Smooth muscle cell of trachea (primary cell): ENCODE measurements around the gene HOXA11. TPM values are rescaled to one million over a fixed set of nuclear protein-coding genes. Genes with fewer than 3 reads are reported as not detected.

Experiments
- total RNA-seq: library from RNA; depleted of rRNA; stranded (reverse); fragments of >200 nt; gene quantifications from 2 replicates; pipeline ENCODE4 v1.2.1, GENCODE V29; 2014

The HOXA11 gene
- under 0.01 TPM in 1 of 2 replicates, not detected in the other for total RNA-seq

DNA sequence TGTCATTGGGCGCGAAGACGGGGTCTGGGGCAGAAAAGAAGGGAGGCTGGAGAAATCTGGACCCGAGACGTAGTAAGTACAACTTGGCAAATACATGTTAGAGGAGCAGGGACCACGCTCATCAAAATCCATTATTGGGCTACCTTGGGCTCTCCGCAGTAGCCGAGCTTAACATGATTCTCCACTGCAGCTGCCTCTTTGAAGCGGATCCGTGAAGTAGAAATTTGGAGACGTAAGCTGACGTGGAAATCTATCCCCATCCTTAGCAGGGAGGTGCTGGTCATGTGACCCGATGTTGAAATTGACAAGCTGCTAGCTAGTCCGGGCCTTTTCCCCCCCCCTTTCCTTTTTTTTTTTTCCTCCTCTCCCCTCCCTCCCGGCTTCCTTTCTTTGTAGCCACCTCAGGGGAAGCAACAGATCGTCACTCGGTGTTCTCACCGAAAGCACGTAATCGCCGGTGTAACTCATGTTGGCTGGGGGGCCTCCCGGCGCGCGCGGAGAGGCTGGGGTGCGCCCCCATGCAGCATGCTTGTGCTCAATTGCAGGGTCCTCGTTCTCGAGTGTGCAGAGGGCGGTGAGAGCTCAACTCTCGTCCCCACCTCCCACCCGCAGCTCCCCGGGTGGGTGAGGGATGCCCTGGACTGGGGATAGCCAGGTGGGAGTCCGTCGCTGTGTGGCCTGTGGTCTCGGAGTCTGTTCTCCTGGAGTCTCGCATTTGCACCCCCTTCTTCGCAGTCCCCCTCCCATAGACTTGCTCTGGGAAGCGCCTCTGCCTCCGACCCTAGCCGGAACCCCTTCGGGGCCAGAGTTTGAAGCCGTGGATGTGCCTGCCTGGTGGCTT is at the start of gene HOXA11:
Gene HOXA11 (minus strand): TSS at position 220 of the 841 bp plus-strand sequence. CDS start 88 bp downstream, at position 132.

DNA sequence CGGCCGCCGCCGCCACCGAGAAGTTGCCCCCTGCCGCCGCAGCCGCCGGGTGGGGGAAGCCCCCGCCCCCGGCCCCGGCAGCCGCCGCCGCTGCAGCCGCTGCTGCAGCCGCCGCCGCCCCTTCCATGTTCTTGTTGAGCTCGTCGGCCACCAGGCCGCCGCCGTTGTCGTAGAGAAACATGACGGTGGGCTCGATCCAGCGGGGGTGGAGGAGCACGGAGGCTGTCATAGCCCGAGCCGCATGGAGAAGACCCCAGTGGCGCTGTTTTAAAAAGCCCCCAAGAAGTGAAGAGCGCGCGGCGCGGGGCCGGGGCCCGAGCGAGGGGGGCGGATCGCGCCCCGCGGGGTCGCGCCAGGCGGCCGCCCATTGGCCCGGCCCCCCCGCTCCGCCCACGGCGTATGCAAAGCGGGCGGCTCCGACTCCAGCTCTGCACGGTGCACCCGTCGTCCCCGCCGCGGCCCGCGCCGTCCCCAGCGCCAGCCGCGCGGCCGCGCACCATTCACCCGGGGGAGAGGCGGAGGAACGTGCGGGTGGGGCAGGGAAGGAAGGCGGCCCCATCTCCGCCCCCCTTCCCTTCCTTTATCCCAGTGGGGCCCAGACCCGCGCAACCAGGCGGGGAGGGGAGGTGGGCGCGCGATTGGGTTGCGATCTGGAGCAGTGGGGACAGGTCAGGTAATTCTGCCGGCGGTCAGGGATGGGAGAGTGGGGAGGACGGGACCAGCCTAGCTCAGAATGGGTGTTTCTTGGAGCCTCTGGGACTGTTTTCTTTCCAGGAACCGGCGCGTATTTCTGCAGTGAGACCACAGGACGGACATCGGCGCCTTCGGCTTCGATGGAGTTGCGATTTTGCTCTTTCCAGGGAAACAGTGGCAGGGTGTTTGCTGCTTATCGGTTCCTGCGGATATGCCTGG is 15.1 kb upstream of the HOXA11 start, which contains the start of gene HOXA13:
Gene HOXA13 (minus strand): TSS at position 243 of the 912 bp plus-strand sequence. CDS start 14 bp downstream, at position 229.

DNA sequence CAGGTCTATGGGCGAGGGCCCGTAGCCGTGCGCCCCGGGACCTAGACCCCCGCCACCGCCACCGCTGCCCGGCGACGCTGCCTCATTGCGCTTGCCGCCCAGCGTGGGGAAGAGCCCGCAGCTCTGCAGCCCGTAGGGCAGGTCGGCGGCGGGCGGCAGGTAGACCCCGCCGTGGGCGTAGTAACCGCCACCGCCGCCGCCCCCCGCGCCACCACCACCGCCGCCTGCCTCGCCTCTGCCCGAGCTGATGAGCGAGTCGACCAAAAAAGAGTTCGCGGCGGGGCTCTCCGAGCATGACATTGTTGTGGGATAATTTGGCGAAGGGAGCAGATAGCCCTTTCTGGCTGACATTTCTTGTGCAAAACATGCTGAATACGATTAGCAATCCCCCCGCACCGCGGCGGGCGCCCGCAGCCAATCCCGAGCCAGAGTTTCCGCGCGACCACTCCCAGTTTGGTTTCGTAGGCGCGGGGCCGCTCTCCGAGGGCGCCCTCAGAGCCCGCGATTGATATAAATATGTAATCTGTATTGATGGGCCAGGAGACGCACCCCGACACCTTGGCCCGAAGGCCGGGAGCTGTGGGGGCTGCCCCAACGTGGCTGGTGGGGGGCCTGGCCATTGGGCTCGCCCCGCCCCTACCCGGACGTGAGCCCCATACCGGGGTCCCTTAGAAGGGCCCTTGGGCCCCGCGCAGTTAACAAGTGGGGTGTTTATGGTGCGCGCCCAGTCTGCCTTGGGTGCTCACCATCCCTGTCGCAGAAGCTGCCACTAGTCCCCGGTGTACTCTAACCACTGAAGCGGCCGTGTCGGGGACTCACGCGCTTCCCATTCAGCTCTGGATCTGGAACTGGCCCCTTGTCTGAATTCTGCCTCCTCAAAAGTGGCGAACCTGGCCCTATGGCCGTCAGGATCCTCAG is 10.8 kb downstream of the HOXA11 start, which contains the start of gene HOXA10:
Gene HOXA10 (minus strand): TSS at position 365 of the 918 bp plus-strand sequence. CDS start 14 bp downstream, at position 351.

DNA sequence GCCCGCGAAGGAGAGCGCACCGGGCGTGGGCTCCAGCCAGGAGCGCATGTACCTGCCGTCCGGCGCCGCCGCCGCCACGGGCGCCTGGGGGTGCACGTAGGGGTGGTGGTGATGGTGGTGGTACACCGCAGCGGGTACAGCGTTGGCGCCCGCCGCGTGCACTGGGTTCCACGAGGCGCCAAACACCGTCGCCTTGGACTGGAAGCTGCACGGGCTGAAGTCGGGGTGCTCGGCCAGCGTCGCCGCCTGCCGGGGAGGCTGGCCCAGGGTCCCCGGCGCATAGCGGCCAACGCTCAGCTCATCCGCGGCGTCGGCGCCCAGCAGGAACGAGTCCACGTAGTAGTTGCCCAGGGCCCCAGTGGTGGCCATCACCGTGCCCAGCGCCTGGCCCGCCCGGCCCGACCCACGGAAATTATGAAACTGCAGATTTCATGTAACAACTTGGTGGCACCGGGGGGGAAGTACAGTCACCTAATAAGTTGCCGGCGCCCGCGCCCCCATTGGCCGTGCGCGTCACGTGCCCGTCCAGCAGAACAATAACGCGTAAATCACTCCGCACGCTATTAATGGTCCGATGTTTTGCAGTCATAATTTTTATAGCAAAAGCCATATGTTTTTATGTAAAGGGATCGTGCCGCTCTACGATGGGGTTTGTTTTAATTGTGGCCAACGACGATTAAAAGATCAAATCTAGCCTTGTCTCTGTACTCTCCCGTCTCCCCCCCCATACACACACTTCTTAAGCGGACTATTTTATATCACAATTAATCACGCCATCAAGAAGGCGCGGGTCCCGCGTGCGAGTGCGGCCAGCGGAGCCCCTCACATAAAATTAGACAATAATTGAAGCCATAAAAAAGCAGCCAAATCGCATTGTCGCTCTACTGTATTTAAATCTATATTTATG is 19.7 kb downstream of the HOXA11 start, which contains the start of gene HOXA9:
Gene HOXA9 (minus strand): TSS at position 449 of the 907 bp plus-strand sequence. CDS start 80 bp downstream, at position 369.

DNA sequence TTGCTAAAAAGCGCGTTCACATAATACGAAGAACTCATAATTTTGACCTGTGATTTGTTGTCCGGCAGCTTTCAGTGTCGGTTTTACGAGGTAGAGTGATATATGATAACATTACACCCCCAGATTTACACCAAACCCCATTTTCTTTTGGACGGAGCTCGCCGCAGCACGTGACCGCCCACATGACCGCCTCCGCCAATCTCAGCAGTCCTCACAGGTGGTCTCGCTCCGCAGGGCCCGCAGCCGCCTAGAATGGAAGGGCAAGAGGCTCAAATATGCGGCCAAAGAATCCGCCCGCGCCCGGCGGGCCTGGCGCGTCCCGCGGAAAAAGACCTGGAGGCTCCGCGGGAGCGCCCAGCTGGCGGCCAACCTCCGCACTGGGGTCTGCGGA is 28.5 kb downstream of the HOXA11 start, which contains the start of gene HOXA7:
Gene HOXA7 (minus strand): TSS at position 168 of the 391 bp plus-strand sequence. CDS start 130 bp downstream, at position 38.

DNA sequence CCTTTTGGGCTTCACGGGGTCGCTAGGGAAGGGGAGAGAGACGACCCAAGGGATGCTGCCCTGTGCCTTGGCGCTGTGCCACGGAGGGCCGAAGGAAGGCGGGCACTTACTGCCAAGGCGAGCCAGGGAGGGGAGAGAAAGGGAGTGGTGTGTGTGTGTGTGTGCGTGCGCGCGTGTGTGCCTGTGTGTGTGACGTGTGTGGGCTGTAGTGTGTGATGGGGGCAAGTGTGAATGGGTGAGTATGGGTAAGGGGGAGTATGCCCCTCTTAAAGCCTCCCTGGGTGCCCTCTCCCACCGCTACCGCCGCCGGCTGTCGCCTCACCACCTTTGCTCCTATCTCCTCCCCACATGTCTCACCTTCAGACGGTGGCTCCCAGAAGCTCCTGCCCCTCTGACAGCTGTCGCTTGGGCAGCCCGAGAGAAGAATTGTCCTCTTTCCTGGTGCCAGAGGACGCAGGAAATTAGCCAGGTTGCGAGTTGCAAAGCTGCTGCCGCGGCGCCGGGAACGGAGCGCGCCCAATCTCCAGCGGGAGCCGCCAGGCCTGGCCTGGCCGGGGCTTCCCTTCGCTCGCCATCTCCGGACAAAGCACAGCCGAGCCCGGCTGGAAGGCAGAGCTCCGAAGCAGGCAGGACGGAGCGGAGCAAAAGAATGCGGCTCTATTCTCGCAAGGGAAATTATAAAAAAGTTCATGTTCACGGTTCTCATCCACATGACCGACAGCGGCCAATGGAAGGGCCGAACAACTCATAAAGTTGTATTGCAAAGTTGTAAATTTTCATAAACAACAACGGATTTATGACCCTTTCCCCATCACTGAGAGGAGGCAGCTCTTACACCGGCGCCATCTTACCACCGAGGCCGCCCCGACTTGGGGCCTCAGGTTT is 32.9 kb downstream of the HOXA11 start, which contains the start of gene HOXA3:
Gene HOXA3 (minus strand): TSS at position 653 of the 885 bp plus-strand sequence. CDS start 41,943 bp downstream, outside the sequence.

DNA sequence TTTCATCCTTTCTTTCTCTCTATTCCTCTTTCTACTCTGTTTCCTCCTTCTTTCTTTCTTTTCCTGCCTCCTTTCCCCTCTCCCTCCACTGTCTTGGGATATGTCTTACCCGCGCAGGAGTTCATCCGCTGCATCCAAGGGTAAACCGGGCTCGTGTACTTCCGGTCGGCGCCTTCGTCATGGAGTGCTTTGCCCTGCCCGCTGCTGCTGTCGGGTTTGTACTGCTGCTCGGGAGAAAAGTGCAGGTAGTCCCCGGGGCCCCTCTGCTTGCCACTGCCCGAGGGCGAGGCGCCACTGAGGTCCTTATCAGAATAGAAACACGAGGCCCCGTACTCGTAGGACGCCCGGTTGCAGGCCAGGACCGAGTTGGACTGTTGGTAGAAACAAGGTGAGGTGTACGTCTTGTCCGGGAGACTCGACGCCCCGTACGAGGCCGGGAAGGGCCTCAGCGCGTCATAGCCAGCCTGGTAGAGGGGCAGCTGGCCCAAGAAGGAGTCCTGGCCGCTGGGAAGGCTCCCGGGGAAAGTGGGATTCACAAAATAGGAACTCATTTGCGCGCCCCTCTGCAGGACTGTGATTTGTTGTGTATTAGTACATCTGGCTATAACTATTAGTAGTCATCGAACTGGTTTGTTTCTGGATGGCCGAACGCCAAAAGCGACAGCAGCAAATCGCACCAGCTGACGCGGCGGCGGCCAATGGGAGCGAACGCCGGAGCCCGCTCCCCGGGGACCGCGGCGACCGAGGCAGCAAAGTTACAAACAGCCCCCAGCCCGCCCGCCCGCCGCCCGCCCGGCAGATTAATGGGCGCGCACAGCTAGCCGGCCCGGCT is 37.6 kb downstream of the HOXA11 start, which contains the start of gene HOXA6:
Gene HOXA6 (minus strand): TSS at position 576 of the 832 bp plus-strand sequence. CDS start 25 bp downstream, at position 551.

DNA sequence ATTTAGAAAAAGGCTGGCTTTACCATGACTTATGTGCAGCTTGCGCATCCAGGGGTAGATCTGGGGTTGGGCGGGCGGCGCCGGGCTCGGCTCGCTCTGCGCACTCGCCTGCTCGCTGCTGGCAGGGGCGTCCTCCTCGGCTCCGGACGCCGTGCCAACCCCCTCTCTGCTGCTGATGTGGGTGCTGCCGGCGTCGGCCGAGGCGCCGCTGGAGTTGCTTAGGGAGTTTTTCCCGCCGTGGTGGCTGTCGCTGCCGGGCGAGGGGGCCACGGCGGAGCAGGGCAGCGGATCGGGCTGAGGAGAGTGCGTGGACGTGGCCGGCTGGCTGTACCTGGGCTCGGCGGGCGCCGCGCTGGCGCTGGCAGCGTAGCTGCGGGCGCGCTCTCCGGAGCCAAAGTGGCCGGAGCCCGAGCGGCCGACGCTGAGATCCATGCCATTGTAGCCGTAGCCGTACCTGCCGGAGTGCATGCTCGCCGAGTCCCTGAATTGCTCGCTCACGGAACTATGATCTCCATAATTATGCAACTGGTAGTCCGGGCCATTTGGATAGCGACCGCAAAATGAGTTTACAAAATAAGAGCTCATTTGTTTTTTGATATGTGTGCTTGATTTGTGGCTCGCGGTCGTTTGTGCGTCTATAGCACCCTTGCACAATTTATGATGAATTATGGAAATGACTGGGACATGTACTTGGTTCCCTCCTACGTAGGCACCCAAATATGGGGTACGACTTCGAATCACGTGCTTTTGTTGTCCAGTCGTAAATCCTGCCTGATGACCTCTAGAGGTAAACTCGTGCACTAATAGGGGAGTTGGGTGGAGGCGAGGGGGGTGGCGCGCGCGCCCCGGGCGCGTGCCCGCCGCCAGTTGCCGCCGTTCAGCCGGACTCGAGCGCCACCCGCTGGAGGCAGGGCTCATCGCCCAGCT is 41.7 kb downstream of the HOXA11 start, which contains the start of gene HOXA5:
Gene HOXA5 (minus strand): TSS at position 659 of the 927 bp plus-strand sequence. CDS start 74 bp downstream, at position 585.

Other genes starting within 250 kb of the HOXA11 start
- 0.44 and 1.2 TPM in 2 replicates for gene HOXA1, start 89.2 kb downstream of the HOXA11 start, total RNA-seq
- gene HOXA2, start 82.5 kb downstream of the HOXA11 start, total RNA-seq, result 1.3 and 2.6 TPM in 2 replicates
- 0.58 and 0.66 TPM in 2 replicates for gene HOXA4, start 54.5 kb downstream of the HOXA11 start, total RNA-seq
- gene HOXA5, start 41.6 kb downstream of the HOXA11 start, total RNA-seq, result 10.8 and 16.7 TPM in 2 replicates
- not detected in 2 replicates for gene HOXA6, start 37.5 kb downstream of the HOXA11 start, total RNA-seq
- 2.6 and 3.0 TPM in 2 replicates for gene HOXA3, start 32.6 kb downstream of the HOXA11 start, total RNA-seq
- gene HOXA7, start 28.6 kb downstream of the HOXA11 start, total RNA-seq, result not detected in 2 replicates
- gene HOXA9, start 19.7 kb downstream of the HOXA11 start, total RNA-seq, result 0.15 TPM in 1 of 2 replicates, not detected in the other
- gene HOXA10, start 10.9 kb downstream of the HOXA11 start, total RNA-seq, result 0.15 TPM in 1 of 2 replicates, not detected in the other
- under 0.01 TPM in 2 replicates for gene HOXA13, start 14.9 kb upstream of the HOXA11 start, total RNA-seq
- gene EVX1, start 57.6 kb upstream of the HOXA11 start, total RNA-seq, result not detected in 2 replicates